ENCODE data around the gene LGALS4. TPM values are rescaled to one million over a fixed set of nuclear protein-coding genes. Genes with fewer than 3 reads are reported as not detected.
"Not testable (repeated sequence)": the region's sequence is repeated elsewhere in the genome, so short reads cannot be mapped to it uniquely, and the experiment has no call there.

The LGALS4 gene
- total RNA-seq, 8 experiments from 2014 or later, result 0.29 to 1.4 (median 0.50) TPM; not detected in 1

GRCh38 chr19:38792250-38793111 is 20.3 kb downstream of the LGALS4 start:
- in situ Hi-C loops (cut with MboI; ENCODE audit: low pct_unique_long_range_greater_than_20kb in 2 of 9, low sequenced_read_pairs in 9 of 9, unreplicated experiment in 9 of 9), result no loop called here
- peak in 2 of 8 experiments; percentile 7 to 44 for ATAC-seq (replicated peaks in 6 of 8)
- Histone ChIP-seq H3K4me3 (no peak overlapping the region), H3K27ac (no peak overlapping the region), H3K4me1 (replicated peaks in 1 of 2) (no peaks in the 10 kb centered on the region)
- 0 to 90% (median 58%) methylated on average over 2 to 12 of the region's 71 CpGs; no CpG with 5 or more reads in 3 of the 10 experiments for whole genome bisulfite sequencing, 10 experiments

- WGBS, 10 experiments, result no CpG with 5 or more reads among the region's 40 CpGs
- in situ Hi-C loops (cut with MboI; ENCODE audit: low pct_unique_long_range_greater_than_20kb in 2 of 9, low sequenced_read_pairs in 9 of 9, unreplicated experiment in 9 of 9); H3K4me1 ChIP-seq (replicated peaks in 1 of 2); H3K4me3 ChIP-seq; H3K27ac ChIP-seq: not testable (repeated sequence)
- ATAC-seq (replicated peaks in 6 of 8), result peak; percentile 39 to 96 (median 83)
Observed at GRCh38 chr19:38791451-38792064, 21.2 kb downstream of the LGALS4 start.

DNA sequence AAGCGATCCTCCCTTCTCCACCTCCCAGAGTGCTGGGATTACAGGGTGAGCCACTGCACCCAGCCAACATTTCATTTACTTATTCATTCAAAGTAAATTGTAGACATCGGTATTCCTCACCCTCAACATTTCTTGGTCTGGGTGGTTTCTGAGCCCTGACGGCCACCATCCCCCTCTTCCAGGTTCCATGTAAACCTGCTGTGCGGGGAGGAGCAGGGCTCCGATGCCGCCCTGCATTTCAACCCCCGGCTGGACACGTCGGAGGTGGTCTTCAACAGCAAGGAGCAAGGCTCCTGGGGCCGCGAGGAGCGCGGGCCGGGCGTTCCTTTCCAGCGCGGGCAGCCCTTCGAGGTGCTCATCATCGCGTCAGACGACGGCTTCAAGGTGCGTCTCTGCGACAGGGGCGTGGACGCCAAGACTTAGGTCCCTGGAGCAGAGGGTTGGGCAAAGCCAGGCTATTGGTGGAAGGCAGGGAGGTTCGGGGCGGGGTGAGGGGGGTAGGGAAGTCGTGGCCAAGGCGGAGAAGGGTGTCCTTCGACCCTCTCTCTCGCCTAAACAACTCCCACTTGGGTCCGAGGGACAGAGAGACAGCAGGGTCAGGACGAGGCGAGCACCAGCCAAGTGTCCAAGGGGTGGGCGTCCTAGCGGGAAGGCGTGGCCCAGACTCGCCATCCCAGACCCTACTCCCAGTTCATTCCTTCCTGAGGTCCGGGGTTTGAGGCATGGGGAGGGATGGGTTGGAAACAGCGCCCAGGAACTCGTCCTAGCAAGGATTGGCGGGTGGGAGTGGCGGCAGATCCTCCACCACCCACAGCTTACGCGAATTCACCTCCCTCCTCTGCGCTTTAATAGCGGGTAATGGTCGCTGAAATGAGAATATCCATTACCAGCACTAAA is 22.0 kb downstream of the LGALS4 start:
- H3K4me1 ChIP-seq (replicated peaks in 1 of 2); H3K4me3 ChIP-seq; H3K27ac ChIP-seq; in situ Hi-C loops (cut with MboI; ENCODE audit: low pct_unique_long_range_greater_than_20kb in 2 of 9, low sequenced_read_pairs in 9 of 9, unreplicated experiment in 9 of 9): not testable (repeated sequence)
- ATAC-seq (replicated peaks in 6 of 8), result peak in 2 of 8 experiments; percentile 8 to 16
- no CpG with 5 or more reads among the region's 49 CpGs for WGBS, 10 experiments

DNA sequence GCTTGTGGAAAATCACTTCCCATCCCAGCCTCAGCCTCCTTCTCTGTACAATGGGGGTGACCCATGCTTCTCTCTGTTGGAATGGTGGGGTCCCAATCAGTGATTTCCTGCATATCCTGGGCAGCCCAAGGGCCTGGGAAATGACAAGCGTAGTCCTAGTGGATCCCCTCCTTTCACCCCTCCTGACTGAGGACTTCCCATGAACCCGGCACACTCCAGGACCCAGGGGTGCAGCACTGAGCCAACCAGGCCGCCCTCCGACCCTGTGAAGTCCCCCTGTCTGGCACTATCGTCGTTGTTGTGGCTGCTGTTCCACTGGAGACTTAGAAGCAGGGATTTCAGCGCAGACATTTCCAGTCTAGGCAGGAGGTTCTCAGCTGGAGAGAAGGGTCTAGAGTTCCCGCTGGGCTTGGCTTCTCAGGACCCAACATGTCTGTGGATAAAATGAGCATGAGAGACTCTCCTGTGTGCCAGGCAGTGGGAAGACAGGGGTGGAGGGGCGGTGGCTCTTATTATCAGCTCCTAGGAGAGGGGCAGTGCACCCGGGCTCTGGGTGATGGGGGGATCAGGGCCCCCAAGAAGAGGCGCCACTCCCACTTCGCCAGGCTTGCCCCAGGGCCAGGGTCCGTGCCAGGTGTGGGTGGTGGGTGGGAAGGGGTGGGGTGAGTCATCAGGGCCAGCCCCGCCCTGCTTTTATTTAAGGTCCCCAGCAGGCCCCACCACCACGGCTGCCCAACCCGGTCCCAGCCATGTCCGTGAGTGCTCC is 24.1 kb downstream of the LGALS4 start, which contains the start of gene LGALS7B:
TSS of gene LGALS7B (plus strand) at position 723 of the 766 bp plus-strand sequence. CDS start at position 750, 27 bp downstream.
- H3K4me1 ChIP-seq (replicated peaks in 1 of 2), result no peaks in the 10 kb centered on the region
- no peak within 1 kb of the TSS for H3K27ac ChIP-seq
- WGBS, 10 experiments, result 37 to 100% (median 63%) methylated on average over 1 to 4 of the region's 17 CpGs; no CpG with 5 or more reads in 6 of the 10 experiments
- peak in 2 of 8 experiments; percentile 4 to 13 for ATAC-seq (replicated peaks in 6 of 8)
- in situ Hi-C loops (cut with MboI; ENCODE audit: low pct_unique_long_range_greater_than_20kb in 2 of 9, low sequenced_read_pairs in 9 of 9, unreplicated experiment in 9 of 9), result no loop called here
- H3K4me3 ChIP-seq, result no peak within 1 kb of the TSS

GRCh38 chr19:38786572-38787265 is 26.0 kb downstream of the LGALS4 start:
- in situ Hi-C loops (cut with MboI; ENCODE audit: low pct_unique_long_range_greater_than_20kb in 2 of 9, low sequenced_read_pairs in 9 of 9, unreplicated experiment in 9 of 9), result no loop called here
- 39 to 90% (median 67%) methylated on average over 1 to 5 of the region's 11 CpGs; no CpG with 5 or more reads in 3 of the 10 experiments for WGBS, 10 experiments
- no peak for ATAC-seq (replicated peaks in 6 of 8)
- no peak overlapping the region for H3K4me3 ChIP-seq
- H3K4me1 ChIP-seq (replicated peaks in 1 of 2), result no peaks in the 10 kb centered on the region
- no peak overlapping the region for H3K27ac ChIP-seq

DNA sequence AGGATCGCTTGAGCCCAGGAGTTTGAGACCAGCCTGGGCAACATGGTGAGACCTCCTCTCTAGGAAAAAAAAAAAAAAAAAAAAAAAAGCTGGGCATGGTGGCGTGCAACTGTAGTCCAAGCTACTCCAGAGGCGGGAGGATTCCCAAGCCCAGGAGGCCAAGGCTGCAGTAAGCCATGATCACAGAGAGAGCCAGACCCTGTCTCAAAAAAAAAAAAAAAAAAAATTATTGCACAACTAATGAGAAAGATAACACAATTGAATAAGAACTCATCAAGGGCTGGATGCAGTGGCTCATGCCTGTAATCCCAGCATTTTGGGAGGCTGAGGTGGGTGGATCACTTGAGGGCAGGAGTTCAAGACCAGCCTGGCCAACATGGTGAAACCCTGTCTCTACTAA is 26.7 kb downstream of the LGALS4 start:
- WGBS, 10 experiments, result 60 to 100% (median 89%) methylated on average over 1 to 3 of the region's 3 CpGs; no CpG with 5 or more reads in 1 of the 10 experiments
- H3K4me1 ChIP-seq (replicated peaks in 1 of 2); H3K4me3 ChIP-seq; in situ Hi-C loops (cut with MboI; ENCODE audit: low pct_unique_long_range_greater_than_20kb in 2 of 9, low sequenced_read_pairs in 9 of 9, unreplicated experiment in 9 of 9); ATAC-seq (replicated peaks in 6 of 8); H3K27ac ChIP-seq: not testable (repeated sequence)

GRCh38 chr19:38785187-38785699 is 27.5 kb downstream of the LGALS4 start:
- no peak for ATAC-seq (replicated peaks in 6 of 8)
- 100% methylated on average over 1 to 2 of the region's 7 CpGs; no CpG with 5 or more reads in 6 of the 10 experiments for WGBS, 10 experiments
- Histone ChIP-seq H3K27ac (no peak overlapping the region), H3K4me3 (no peak overlapping the region), H3K4me1 (replicated peaks in 1 of 2) (no peaks in the 10 kb centered on the region)
- in situ Hi-C loops (cut with MboI; ENCODE audit: low pct_unique_long_range_greater_than_20kb in 2 of 9, low sequenced_read_pairs in 9 of 9, unreplicated experiment in 9 of 9), result no loop called here

DNA sequence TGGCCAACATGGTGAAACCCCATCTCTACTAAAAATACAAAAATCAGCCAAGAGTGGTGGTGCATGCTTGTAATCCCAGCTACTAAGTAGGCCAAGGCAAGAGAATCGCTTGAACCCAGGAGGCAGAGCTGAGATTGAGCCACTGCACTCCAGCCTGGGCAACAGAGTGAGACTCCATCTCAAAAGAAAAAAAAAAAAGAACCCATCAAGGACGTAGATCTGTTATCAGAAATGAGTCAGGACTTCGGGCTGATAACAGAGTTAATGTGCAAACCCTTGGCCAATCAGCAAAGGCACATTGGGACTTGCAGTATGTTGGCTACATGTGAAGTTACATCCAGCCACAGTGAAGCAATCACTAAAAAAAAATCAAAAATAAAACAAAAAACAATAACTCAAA is 28.5 kb downstream of the LGALS4 start:
- H3K4me1 ChIP-seq (replicated peaks in 1 of 2), result no peaks in the 10 kb centered on the region
- no peak for ATAC-seq (replicated peaks in 6 of 8)

GRCh38 chr19:38782212-38782611 is 30.5 kb downstream of the LGALS4 start:
- in situ Hi-C loops (cut with MboI; ENCODE audit: low pct_unique_long_range_greater_than_20kb in 2 of 9, low sequenced_read_pairs in 9 of 9, unreplicated experiment in 9 of 9); H3K4me3 ChIP-seq; ATAC-seq (replicated peaks in 6 of 8); H3K4me1 ChIP-seq (replicated peaks in 1 of 2); H3K27ac ChIP-seq: not testable (repeated sequence)
- 67 to 95% (median 80%) methylated on average over 1 to 9 of the region's 13 CpGs; no CpG with 5 or more reads in 3 of the 10 experiments for WGBS, 10 experiments

More for the DNA sequence above, 28.5 kb downstream of the LGALS4 start:
- no peak overlapping the region for H3K4me3 ChIP-seq
- 27 to 73% (median 58%) methylated on average over 2 to 3 of the region's 3 CpGs; no CpG with 5 or more reads in 3 of the 10 experiments for WGBS, 10 experiments
- H3K27ac ChIP-seq, result no peak overlapping the region
- in situ Hi-C loops (cut with MboI; ENCODE audit: low pct_unique_long_range_greater_than_20kb in 2 of 9, low sequenced_read_pairs in 9 of 9, unreplicated experiment in 9 of 9), result no loop called here

- Histone ChIP-seq H3K27ac (no peak overlapping the region), H3K4me1 (replicated peaks in 1 of 2) (no peaks in the 10 kb centered on the region), H3K4me3 (no peak overlapping the region)
- in situ Hi-C loops (cut with MboI; ENCODE audit: low pct_unique_long_range_greater_than_20kb in 2 of 9, low sequenced_read_pairs in 9 of 9, unreplicated experiment in 9 of 9), result no loop called here
- 0 to 100% (median 54%) methylated on average over 1 to 4 of the region's 7 CpGs; no CpG with 5 or more reads in 2 of the 10 experiments for WGBS, 10 experiments
- ATAC-seq (replicated peaks in 6 of 8), result no peak
Observed at GRCh38 chr19:38781058-38781457, 31.7 kb downstream of the LGALS4 start.

DNA sequence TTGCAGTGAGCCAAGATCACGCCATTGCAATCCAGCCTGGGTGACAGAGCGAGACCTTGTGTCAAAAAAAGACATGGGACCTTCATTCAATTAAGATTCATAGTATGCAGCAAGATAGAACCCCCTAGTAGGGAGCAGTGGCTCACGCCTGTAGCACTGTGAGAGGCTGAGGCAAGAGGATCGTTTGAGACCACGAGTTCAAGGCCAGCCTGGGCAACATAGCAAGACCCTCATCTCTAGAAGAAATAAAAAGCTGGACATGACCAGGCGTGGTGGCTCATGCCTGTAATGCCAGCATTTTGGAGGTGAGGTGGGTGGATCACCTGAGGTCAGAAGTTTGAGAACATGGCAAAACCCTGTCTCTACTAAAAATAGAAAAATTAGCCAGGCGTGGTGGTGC is 32.3 kb downstream of the LGALS4 start:
- WGBS, 10 experiments, result 33 to 100% (median 74%) methylated on average over 1 to 6 of the region's 7 CpGs; no CpG with 5 or more reads in 4 of the 10 experiments
- in situ Hi-C loops (cut with MboI; ENCODE audit: low pct_unique_long_range_greater_than_20kb in 2 of 9, low sequenced_read_pairs in 9 of 9, unreplicated experiment in 9 of 9), result no loop called here
- no peak for ATAC-seq (replicated peaks in 6 of 8)
- Histone ChIP-seq H3K27ac (no peak overlapping the region), H3K4me1 (replicated peaks in 1 of 2) (no peaks in the 10 kb centered on the region), H3K4me3 (no peak overlapping the region)

Measured in motor neuron (in vitro differentiated cells).